ENCODE data around the gene SELENOK.

DNA sequence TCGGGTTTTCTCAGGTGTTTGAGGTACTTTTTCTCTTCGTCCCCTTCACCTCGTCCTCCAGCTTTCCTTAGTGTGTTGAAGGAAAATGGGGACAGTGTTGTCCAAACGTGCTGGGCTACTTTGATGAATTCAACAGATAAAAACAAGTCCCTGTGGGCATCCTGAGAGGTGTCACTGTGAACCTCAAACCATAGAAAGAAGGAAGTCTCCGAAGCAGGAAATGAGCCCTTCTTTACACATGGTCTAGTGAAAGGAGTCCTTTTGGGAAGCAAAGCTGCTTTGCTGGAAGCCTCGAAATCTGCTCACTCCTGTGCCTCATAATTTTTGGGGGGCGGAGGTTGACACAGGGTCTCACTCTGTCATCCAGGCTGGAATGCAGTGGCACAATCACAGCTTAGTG lies 34.7 kb downstream of the SELENOK start:
- TF ChIP-seq, protein P1, sequence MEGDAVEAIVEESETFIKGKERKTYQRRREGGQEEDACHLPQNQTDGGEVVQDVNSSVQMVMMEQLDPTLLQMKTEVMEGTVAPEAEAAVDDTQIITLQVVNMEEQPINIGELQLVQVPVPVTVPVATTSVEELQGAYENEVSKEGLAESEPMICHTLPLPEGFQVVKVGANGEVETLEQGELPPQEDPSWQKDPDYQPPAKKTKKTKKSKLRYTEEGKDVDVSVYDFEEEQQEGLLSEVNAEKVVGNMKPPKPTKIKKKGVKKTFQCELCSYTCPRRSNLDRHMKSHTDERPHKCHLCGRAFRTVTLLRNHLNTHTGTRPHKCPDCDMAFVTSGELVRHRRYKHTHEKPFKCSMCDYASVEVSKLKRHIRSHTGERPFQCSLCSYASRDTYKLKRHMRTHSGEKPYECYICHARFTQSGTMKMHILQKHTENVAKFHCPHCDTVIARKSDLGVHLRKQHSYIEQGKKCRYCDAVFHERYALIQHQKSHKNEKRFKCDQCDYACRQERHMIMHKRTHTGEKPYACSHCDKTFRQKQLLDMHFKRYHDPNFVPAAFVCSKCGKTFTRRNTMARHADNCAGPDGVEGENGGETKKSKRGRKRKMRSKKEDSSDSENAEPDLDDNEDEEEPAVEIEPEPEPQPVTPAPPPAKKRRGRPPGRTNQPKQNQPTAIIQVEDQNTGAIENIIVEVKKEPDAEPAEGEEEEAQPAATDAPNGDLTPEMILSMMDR (conservative IDR thresholded peaks at IDR 0.05; ENCODE audit: low read depth, low read length), result no peak
- TF ChIP-seq MAFK (IDR thresholded peaks at IDR 0.05; ENCODE audit: low read depth, low read length) (no peak), CHD1 (IDR thresholded peaks at IDR 0.05; ENCODE audit: low read depth, low read length) (no peak), POLR2A (IDR thresholded peaks at IDR 0.05; ENCODE audit: low read depth, low read length) (no peak), RFX5 (IDR thresholded peaks at IDR 0.05; ENCODE audit: low read depth, low read length) (no peak), CEBPB (IDR thresholded peaks at IDR 0.05; ENCODE audit: low read depth, low read length) (no peak), FOS (IDR thresholded peaks at IDR 0.05; ENCODE audit: low read depth, low read length) (no peak), NFE2L2 (IDR thresholded peaks at IDR 0.05; ENCODE audit: low read depth, low read length) (no peak), RAD21 (IDR thresholded peaks at IDR 0.05; ENCODE audit: low read length) (no peak), RCOR1 (IDR thresholded peaks at IDR 0.05; ENCODE audit: insufficient replicate concordance, low read length) (no peak), MXI1 (IDR thresholded peaks at IDR 0.05; ENCODE audit: borderline replicate concordance, low read depth, low read length) (no peak), BHLHE40 (IDR thresholded peaks at IDR 0.05; ENCODE audit: low read depth, low read length) (no peak), MAZ (IDR thresholded peaks at IDR 0.05; ENCODE audit: borderline replicate concordance, low read depth, low read length) (no peak)

Measured in IMR-90 (cell line).